K562 (cell line): Measurements from ENCODE around the gene RBL1. TPM values are rescaled to one million over a fixed set of nuclear protein-coding genes. Genes with fewer than 3 reads are reported as not detected.
A peak's percentile ranks its signal among the peaks of the same experiment; 100 is the strongest.

Experiments
- BACH1 ChIP-seq: fragments of 200-800 bp; sonication (Bioruptor generic); IDR thresholded peaks from 2 replicates; pipeline ENCODE4 v1.6.1; 2016; ENCODE audit warnings: missing genetic modification characterization, missing compliant biosample characterization
- CBX1 ChIP-seq: sonication (generic); IDR thresholded peaks from 2 replicates; pipeline ENCODE4 v1.6.1; 2016; ENCODE audit warnings: antibody characterized with exemption, low read depth, mild to moderate bottlenecking
- CTBP1 ChIP-seq: fragments of 450-650 bp; IDR thresholded peaks from 2 replicates; pipeline ENCODE4 v1.6.1; 2016; ENCODE audit warnings: borderline replicate concordance
- FOXK2 ChIP-seq, 2 experiments: fragments of 450-650 bp; IDR thresholded peaks in 1 of 2; conservative IDR thresholded peaks in 1 of 2; 2 replicates each; pipeline ENCODE4 v1.6.1; 2016; ENCODE audit warnings: low read depth in 2 of 2, mild to moderate bottlenecking in 1 of 2
- HDAC3 ChIP-seq: fragments of 450-650 bp; IDR thresholded peaks from 2 replicates; pipeline ENCODE4 v1.6.1; 2018; ENCODE audit warnings: borderline replicate concordance, mild to moderate bottlenecking, moderate library complexity; ENCODE audit not compliant: partially characterized antibody
- LARP7 ChIP-seq: fragments of 450-650 bp; IDR thresholded peaks from 2 replicates; pipeline ENCODE4 v1.6.1; 2016
- MAFF ChIP-seq: IDR thresholded peaks from 2 replicates; pipeline ENCODE4 v1.6.1; 2012; ENCODE audit warnings: low read length, improper control_type of control experiment
- NELFE ChIP-seq: IDR thresholded peaks from 2 replicates; pipeline ENCODE4 v1.6.1; 2011; ENCODE audit warnings: mild to moderate bottlenecking; ENCODE audit not compliant: insufficient read depth, insufficient read length
- NFIX ChIP-seq: fragments of 250-450 bp; sonication (Bioruptor Pico); IDR thresholded peaks from 2 replicates; pipeline ENCODE4 v1.4.0; 2020; ENCODE audit warnings: low read depth, mild to moderate bottlenecking, moderate library complexity
- NFXL1 ChIP-seq: fragments of 450-650 bp; formaldehyde crosslinking; IDR thresholded peaks from 2 replicates; pipeline ENCODE4 v1.4.0; 2021; ENCODE audit warnings: mild to moderate bottlenecking
- NR3C1 ChIP-seq: sonication (generic); formaldehyde crosslinking; IDR thresholded peaks from 2 replicates; pipeline ENCODE4 v1.8.1; 2022; ENCODE audit warnings: missing genetic modification reagents
- PRPF4 ChIP-seq: fragments of 200-400 bp; formaldehyde crosslinking; IDR thresholded peaks from one replicate; pipeline ENCODE4 v1.6.1; 2017; ENCODE audit warnings: low read length, low read depth, mild to moderate bottlenecking; ENCODE audit not compliant: insufficient read depth, poor library complexity, severe bottlenecking
- PURB ChIP-seq: sonication (generic); formaldehyde crosslinking; IDR thresholded peaks from 2 replicates; pipeline ENCODE4 v1.9.0; 2021; ENCODE audit warnings: low read depth, mild to moderate bottlenecking, missing genetic modification reagents
- SIN3B ChIP-seq: fragments of 450-650 bp; IDR thresholded peaks from 2 replicates; pipeline ENCODE4 v1.6.1; 2017; ENCODE audit warnings: low read depth, mild to moderate bottlenecking, moderate library complexity
- SP1 ChIP-seq: sonication (generic); formaldehyde crosslinking; IDR thresholded peaks from 2 replicates; pipeline ENCODE4 v1.8.1; 2022; ENCODE audit warnings: mild to moderate bottlenecking, missing genetic modification reagents
- TEAD2 ChIP-seq: fragments of 450-650 bp; IDR thresholded peaks from 2 replicates; pipeline ENCODE4 v1.6.1; 2016; ENCODE audit warnings: missing genetic modification characterization, control low read depth, missing compliant biosample characterization
- TRIM28 ChIP-seq: fragments of 450-650 bp; IDR thresholded peaks from 2 replicates; pipeline ENCODE4 v1.6.1; 2017
- ZFPM2 ChIP-seq: fragments of 250-450 bp; sonication (Bioruptor Pico); IDR thresholded peaks from 2 replicates; pipeline ENCODE4 v1.5.1; 2022; ENCODE audit warnings: mild to moderate bottlenecking
- ZNF217 ChIP-seq: sonication (generic); formaldehyde crosslinking; IDR thresholded peaks from 2 replicates; pipeline ENCODE4 v1.8.0; 2022; ENCODE audit warnings: mild to moderate bottlenecking, missing genetic modification reagents
- ZNF282 ChIP-seq: sonication (generic); formaldehyde crosslinking; IDR thresholded peaks from 2 replicates; pipeline ENCODE4 v1.8.1; 2023; ENCODE audit warnings: missing genetic modification reagents
- ZNF764 ChIP-seq: fragments of 250-450 bp; sonication (Bioruptor Pico); IDR thresholded peaks from 2 replicates; pipeline ENCODE4 v1.4.0; 2020; ENCODE audit warnings: low read depth, mild to moderate bottlenecking, moderate library complexity
- ZNF766 ChIP-seq: fragments of 200-800 bp; sonication (Bioruptor generic); conservative IDR thresholded peaks from 2 replicates; pipeline ENCODE4 v1.6.1; 2016; ENCODE audit warnings: missing genetic modification characterization, missing compliant biosample characterization
- polyA plus RNA-seq, 8 experiments: library from polyadenylated mRNA; depleted of rRNA in 4 of 8; stranded (reverse) in 5 of 8; unstranded in 3 of 8; fragments of >200 nt; fragmentation: Nextera tagmentation in 2 of 8; fragmentation: Illumina TruSeq in 1 of 8; extraction: Ambion mirVana in 2 of 8; extraction: Trizol in 1 of 8; gene quantifications; 2 replicates each; pipeline versions ENCODE4 v1.2.1 to v1.2.3, GENCODE V29; 2011 to 2014; ENCODE audit warnings: inconsistent platforms in 1 of 8, missing spikeins in 1 of 8
- total RNA-seq, 7 experiments: library from RNA; depleted of rRNA in 6 of 7; stranded (reverse); fragments of >200 nt in 6 of 7; fragmentation: Illumina TruSeq in 2 of 7; extraction: Trizol in 2 of 7; gene quantifications; 2 replicates each; pipeline versions ENCODE4 v1.2.1 to v1.2.3, GENCODE V29; 2011 to 2021; ENCODE audit warnings: low replicate concordance in 1 of 7
- TF ChIP-seq, protein P1 (sequence below): sonication (generic); formaldehyde crosslinking; IDR thresholded peaks from 2 replicates; pipeline ENCODE4 v1.8.1; 2023; ENCODE audit warnings: mild to moderate bottlenecking, missing genetic modification reagents
- TF ChIP-seq, protein P2 (sequence below): fragments of 450-650 bp; IDR thresholded peaks from 2 replicates; pipeline ENCODE4 v1.6.1; 2016; ENCODE audit warnings: missing biosample characterization, missing genetic modification characterization
- TF ChIP-seq, protein P3 (sequence below): sonication (generic); formaldehyde crosslinking; IDR thresholded peaks from 2 replicates; pipeline ENCODE4 v1.8.0; 2022; ENCODE audit warnings: mild to moderate bottlenecking, low read depth, missing genetic modification reagents

Gene RBL1
- total and polyA plus RNA-seq, 9 of the 15 experiments (the other 6 are each of a cell fraction or from before 2014, with no cell fraction given) = 4.0 to 25.9 (median 15.6) TPM

DNA sequence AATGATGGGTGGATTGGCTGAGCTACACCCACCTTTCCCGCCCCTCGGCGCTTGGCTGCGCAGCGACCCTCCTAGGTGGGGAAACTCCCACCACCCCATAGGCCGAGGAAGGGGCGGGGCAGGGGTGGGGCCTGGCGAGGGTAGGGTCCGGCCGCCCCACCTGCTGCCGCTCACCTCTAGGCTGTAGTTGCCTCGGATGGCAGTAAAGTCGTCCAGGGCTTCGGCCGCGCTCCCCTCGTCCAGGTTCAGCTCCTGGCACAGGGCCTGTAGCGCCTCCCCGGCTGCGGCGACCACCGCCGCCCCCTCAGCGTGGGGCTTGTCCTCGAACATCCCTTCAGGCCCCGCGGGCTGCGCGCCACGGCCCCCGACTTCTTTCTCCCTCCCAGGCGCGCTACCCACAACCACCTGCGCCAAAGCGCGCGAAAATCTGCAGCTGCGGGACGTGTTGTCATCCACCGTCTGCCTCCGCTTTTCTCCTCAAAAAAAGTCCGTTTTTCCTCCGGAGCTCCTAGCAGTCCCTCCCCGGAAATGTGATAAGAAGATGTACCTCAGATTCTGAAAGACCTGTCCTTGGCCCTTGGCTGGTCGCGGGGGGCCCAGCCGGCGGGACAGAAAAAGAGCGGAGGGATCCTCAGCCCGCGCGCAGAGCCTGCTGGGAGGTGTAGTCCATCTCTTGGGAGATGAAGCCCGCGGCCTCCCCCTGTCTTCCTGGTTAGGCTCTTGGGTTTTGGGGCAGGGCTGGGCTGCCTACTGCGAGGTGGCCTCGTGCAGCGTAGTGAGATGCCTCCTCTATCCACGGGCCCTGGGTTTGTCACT is at the start of gene RBL1 (continued):
- TF ChIP-seq HDAC3 (peak; percentile 53), NELFE (no peak), PRPF4 (no peak), SP1 (CRISPR knock-in tag) (peak; percentile 92), ZNF217 (CRISPR knock-in tag) (no peak), LARP7 (peak; percentile 46; the same call in 1 of the 2 replicates), TRIM28 (peak; percentile 92), SIN3B (peak; percentile 54; the same call in 1 of the 2 replicates), TEAD2 (tag) (no peak), ZFPM2 (CRISPR knock-in tag) (no peak), FOXK2 (conservative IDR thresholded peaks at IDR 0.05 in 1 of 2, IDR thresholded peaks at IDR 0.05 in 1 of 2; ENCODE audit: low read depth in 2 of 2) (peak; percentile 94 to 98), ZNF282 (CRISPR knock-in tag) (no peak), ZNF764 (CRISPR knock-in tag) (no peak), CBX1 (peak; percentile 74; the same call in 1 of the 2 replicates), NFXL1 (CRISPR knock-in tag) (no peak), MAFF (no peak), BACH1 (tag) (no peak), PURB (CRISPR knock-in tag) (no peak), NR3C1 (CRISPR knock-in tag) (no peak), CTBP1 (peak; percentile 88), NFIX (no peak), ZNF766 (CRISPR knock-in tag) (peak; percentile 80)
- TF ChIP-seq, protein P1, sequence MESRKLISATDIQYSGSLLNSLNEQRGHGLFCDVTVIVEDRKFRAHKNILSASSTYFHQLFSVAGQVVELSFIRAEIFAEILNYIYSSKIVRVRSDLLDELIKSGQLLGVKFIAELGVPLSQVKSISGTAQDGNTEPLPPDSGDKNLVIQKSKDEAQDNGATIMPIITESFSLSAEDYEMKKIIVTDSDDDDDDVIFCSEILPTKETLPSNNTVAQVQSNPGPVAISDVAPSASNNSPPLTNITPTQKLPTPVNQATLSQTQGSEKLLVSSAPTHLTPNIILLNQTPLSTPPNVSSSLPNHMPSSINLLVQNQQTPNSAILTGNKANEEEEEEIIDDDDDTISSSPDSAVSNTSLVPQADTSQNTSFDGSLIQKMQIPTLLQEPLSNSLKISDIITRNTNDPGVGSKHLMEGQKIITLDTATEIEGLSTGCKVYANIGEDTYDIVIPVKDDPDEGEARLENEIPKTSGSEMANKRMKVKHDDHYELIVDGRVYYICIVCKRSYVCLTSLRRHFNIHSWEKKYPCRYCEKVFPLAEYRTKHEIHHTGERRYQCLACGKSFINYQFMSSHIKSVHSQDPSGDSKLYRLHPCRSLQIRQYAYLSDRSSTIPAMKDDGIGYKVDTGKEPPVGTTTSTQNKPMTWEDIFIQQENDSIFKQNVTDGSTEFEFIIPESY = peak; percentile 80
- TF ChIP-seq, protein P2, sequence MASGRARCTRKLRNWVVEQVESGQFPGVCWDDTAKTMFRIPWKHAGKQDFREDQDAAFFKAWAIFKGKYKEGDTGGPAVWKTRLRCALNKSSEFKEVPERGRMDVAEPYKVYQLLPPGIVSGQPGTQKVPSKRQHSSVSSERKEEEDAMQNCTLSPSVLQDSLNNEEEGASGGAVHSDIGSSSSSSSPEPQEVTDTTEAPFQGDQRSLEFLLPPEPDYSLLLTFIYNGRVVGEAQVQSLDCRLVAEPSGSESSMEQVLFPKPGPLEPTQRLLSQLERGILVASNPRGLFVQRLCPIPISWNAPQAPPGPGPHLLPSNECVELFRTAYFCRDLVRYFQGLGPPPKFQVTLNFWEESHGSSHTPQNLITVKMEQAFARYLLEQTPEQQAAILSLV (tag) = 0 out of 2 replicates have a peak, but pooled peaks have one; percentile 55
- TF ChIP-seq, protein P3, sequence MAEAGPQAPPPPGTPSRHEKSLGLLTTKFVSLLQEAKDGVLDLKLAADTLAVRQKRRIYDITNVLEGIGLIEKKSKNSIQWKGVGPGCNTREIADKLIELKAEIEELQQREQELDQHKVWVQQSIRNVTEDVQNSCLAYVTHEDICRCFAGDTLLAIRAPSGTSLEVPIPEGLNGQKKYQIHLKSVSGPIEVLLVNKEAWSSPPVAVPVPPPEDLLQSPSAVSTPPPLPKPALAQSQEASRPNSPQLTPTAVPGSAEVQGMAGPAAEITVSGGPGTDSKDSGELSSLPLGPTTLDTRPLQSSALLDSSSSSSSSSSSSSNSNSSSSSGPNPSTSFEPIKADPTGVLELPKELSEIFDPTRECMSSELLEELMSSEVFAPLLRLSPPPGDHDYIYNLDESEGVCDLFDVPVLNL (CRISPR knock-in tag) = peak; percentile 97
